Vagina (tissue), 2 donors: Measurements from ENCODE around the gene STOX1. TPM values are rescaled to one million over a fixed set of nuclear protein-coding genes. Genes with fewer than 3 reads are reported as not detected.

ENCODE experiments used
- DNase-seq, 2 donors: peaks; one replicate each; pipeline ENCODE4 v3.0.0-alpha.2; 2017; ENCODE audit errors: extremely low spot score in 2 of 2
- H3K27ac ChIP-seq: fragments of 200-600 bp; sonication (generic); one replicate; pipeline ENCODE4 v1.5.1; 2019
- H3K27me3 ChIP-seq: fragments of 200-600 bp; sonication (generic); one replicate; pipeline ENCODE4 v1.5.1; 2019
- H3K36me3 ChIP-seq, 2 donors: fragments of 200-600 bp; sonication (generic); one replicate each; pipeline ENCODE4 v1.5.1; 2017 to 2019
- H3K4me1 ChIP-seq: fragments of 200-600 bp; sonication (generic); one replicate; pipeline ENCODE4 v1.5.1; 2019
- H3K4me3 ChIP-seq, 2 donors: fragments of 200-600 bp; sonication (generic); 1 replicate in 1 of 2; 2 replicates in 1 of 2; pipeline ENCODE4 v1.5.1; 2016 to 2019
- H3K9me3 ChIP-seq: fragments of 200-600 bp; sonication (generic); one replicate; pipeline ENCODE4 v1.5.1; 2019
- CTCF ChIP-seq, 3 experiments: fragments of 450-650 bp in 2 of 3; fragments of 200-600 bp in 1 of 3; sonication (generic) in 1 of 3; IDR thresholded peaks; one replicate each; pipeline ENCODE4 v1.5.1; 2017 to 2019; ENCODE audit warnings: antibody characterized with exemption in 3 of 3, mild to moderate bottlenecking in 2 of 3, moderate library complexity in 2 of 3
- POLR2A ChIP-seq, 2 donors: fragments of 450-650 bp; IDR thresholded peaks; one replicate each; pipeline ENCODE4 v1.6.1; 2017; ENCODE audit warnings: antibody characterized with exemption in 2 of 2, mild to moderate bottlenecking in 2 of 2, moderate library complexity in 2 of 2
- POLR2AphosphoS5 ChIP-seq, 2 donors: sonication (generic); formaldehyde crosslinking; IDR thresholded peaks; one replicate each; pipeline ENCODE4 v1.9.0; 2017; ENCODE audit warnings: antibody characterized with exemption in 2 of 2, mild to moderate bottlenecking in 2 of 2, low read depth in 1 of 2; ENCODE audit not compliant: insufficient read depth in 1 of 2
- intact Hi-C: fragments of 100-400 bp; cut with DNase I; formaldehyde crosslinking; loops from one replicate; pipeline ENCODE4 v1.15.1; 2023
- total RNA-seq: library from RNA; depleted of rRNA; stranded (reverse); fragments of >200 nt; gene quantifications from one replicate; pipeline ENCODE4 v1.2.3, GENCODE V29; 2016

Gene STOX1
- total RNA-seq, 1 donor from 2014 or later = 2.5 TPM

GRCh38 chr10:68869623-68870022, 42.3 kb downstream of the STOX1 start:
- TF ChIP-seq POLR2AphosphoS5 (IDR thresholded peaks at IDR 0.05; ENCODE audit: insufficient read depth in 1 of 2, low read depth in 1 of 2) (no peak), POLR2A (IDR thresholded peaks at IDR 0.05) (no peak), CTCF (IDR thresholded peaks at IDR 0.05) (no peak)
- no peaks in the 10 kb centered on the region for H3K4me1 ChIP-seq
- H3K27ac ChIP-seq = no peak overlapping the region
- intact Hi-C loops = no loop called here
- no peaks in the 10 kb centered on the region for H3K36me3 ChIP-seq
- no peaks in the 10 kb centered on the region for H3K27me3 ChIP-seq
- no peak for DNase-seq
- H3K9me3 ChIP-seq = no peaks in the 10 kb centered on the region
- H3K4me3 ChIP-seq = no peak overlapping the region

GRCh38 chr10:68870061-68870460, 42.7 kb downstream of the STOX1 start:
- no peak overlapping the region for H3K4me3 ChIP-seq
- intact Hi-C loops = no loop called here
- H3K27me3 ChIP-seq = no peaks in the 10 kb centered on the region
- TF ChIP-seq POLR2A (IDR thresholded peaks at IDR 0.05) = no peak
- TF ChIP-seq CTCF (IDR thresholded peaks at IDR 0.05) = no peak
- no peak for TF ChIP-seq POLR2AphosphoS5 (IDR thresholded peaks at IDR 0.05; ENCODE audit: insufficient read depth in 1 of 2, low read depth in 1 of 2)
- DNase-seq = no peak
- no peaks in the 10 kb centered on the region for H3K4me1 ChIP-seq
- H3K9me3 ChIP-seq = no peaks in the 10 kb centered on the region
- no peak overlapping the region for H3K27ac ChIP-seq
- no peaks in the 10 kb centered on the region for H3K36me3 ChIP-seq

GRCh38 chr10:68870545-68871104, 43.3 kb downstream of the STOX1 start:
- TF ChIP-seq POLR2AphosphoS5 (IDR thresholded peaks at IDR 0.05; ENCODE audit: insufficient read depth in 1 of 2, low read depth in 1 of 2) (no peak), CTCF (IDR thresholded peaks at IDR 0.05) (no peak), POLR2A (IDR thresholded peaks at IDR 0.05) (no peak)
- Histone ChIP-seq H3K27ac (no peak overlapping the region), H3K9me3 (no peaks in the 10 kb centered on the region), H3K4me3 (no peak overlapping the region), H3K27me3 (no peaks in the 10 kb centered on the region), H3K4me1 (no peaks in the 10 kb centered on the region), H3K36me3 (no peaks in the 10 kb centered on the region)
- no peak for DNase-seq
- intact Hi-C loops = no loop called here

DNA sequence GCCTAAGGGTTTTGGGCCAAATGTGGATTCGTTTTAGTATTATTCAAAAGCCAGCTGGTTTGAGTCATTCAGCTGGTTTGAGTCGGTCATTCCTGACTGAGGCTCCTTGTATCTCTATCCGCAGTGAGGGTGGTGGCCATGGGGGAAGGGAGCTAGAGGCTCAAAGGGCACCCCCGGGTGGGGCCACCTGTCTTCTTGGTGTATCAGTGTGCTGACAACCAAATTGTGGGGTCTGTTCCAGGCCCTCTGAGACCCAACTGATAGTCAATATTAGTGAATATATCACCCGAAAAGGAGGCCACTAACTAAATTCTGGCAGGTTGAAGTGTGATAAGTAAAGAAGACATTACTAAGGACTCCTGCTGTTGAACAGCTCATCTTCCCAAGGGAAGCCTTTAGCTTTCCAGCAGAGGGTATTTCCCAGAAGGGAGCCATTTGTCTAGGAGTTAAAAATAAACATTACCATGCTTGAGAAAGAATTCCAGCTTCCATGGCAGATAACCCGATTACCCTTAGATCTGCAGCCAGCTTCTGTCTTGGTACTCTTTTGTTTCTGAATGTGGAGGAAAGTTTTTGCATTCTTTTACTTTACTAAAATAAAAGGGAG, 43.9 kb downstream of the STOX1 start:
- Histone ChIP-seq H3K27me3 (no peaks in the 10 kb centered on the region), H3K4me3 (no peak overlapping the region), H3K27ac (no peak overlapping the region), H3K4me1 (no peaks in the 10 kb centered on the region), H3K9me3 (no peaks in the 10 kb centered on the region), H3K36me3 (no peaks in the 10 kb centered on the region)
- intact Hi-C loops = no loop called here
- DNase-seq = no peak
- TF ChIP-seq CTCF (IDR thresholded peaks at IDR 0.05) (no peak), POLR2AphosphoS5 (IDR thresholded peaks at IDR 0.05; ENCODE audit: insufficient read depth in 1 of 2, low read depth in 1 of 2) (no peak), POLR2A (IDR thresholded peaks at IDR 0.05) (no peak)

- Histone ChIP-seq H3K36me3 (no peaks in the 10 kb centered on the region), H3K27ac (peak overlapping the region; percentile 21), H3K9me3 (no peaks in the 10 kb centered on the region), H3K4me1 (no peaks in the 10 kb centered on the region), H3K4me3 (no peak overlapping the region), H3K27me3 (no peaks in the 10 kb centered on the region)
- intact Hi-C loops = no loop called here
- no peak for TF ChIP-seq POLR2A (IDR thresholded peaks at IDR 0.05)
- no peak for TF ChIP-seq CTCF (IDR thresholded peaks at IDR 0.05)
- no peak for TF ChIP-seq POLR2AphosphoS5 (IDR thresholded peaks at IDR 0.05; ENCODE audit: insufficient read depth in 1 of 2, low read depth in 1 of 2)
- no peak for DNase-seq
Measured at GRCh38 chr10:68871731-68872342, 44.5 kb downstream of the STOX1 start.
